ENCODE results near the gene BIN1.

The BIN1 gene

GRCh38 chr2:127106991-127107621 is at the start of gene BIN1:
Gene BIN1 (minus strand): TSS chr2:127107154. CDS start chr2:127106943, 211 bp downstream.
- peak in 55 of 56 donors; percentile 36 to 96 (median 90) for DNase-seq

- no peak for DNase-seq
Observed at GRCh38 chr2:127155947-127156346, 49.0 kb upstream of the BIN1 start.

DNA sequence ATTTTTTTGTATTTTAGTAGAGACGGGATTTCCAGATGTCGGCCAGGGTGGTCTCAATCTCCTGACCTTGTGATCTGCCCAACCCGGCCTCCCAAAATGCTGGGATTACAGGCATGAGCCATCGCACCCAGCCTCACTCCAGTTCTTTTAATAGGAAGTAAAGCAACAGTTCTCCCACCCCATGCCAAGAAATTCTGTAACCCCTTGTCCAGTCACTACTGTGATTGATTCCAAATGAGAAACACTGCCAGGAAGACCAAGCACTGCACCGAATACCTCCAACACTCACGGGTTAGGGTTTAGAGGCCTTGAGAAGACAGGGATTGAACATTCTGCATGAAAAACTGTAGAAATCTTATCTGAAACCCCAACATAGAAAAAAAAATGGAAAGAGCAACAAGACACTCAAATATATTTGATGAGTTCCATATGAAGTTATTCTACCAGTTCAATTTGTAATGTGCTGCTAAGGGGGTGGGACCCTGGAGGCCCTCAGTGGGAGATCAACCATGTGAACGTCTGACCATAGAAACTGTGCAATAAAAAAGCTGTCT is 48.2 kb upstream of the BIN1 start:
- no peak for DNase-seq

GRCh38 chr2:127154396-127154795 is 47.4 kb upstream of the BIN1 start:
- no peak for DNase-seq

- peak in 42 of 56 donors; percentile 32 to 80 (median 64) for DNase-seq
Observed at GRCh38 chr2:127153691-127154158, 46.8 kb upstream of the BIN1 start.

DNA sequence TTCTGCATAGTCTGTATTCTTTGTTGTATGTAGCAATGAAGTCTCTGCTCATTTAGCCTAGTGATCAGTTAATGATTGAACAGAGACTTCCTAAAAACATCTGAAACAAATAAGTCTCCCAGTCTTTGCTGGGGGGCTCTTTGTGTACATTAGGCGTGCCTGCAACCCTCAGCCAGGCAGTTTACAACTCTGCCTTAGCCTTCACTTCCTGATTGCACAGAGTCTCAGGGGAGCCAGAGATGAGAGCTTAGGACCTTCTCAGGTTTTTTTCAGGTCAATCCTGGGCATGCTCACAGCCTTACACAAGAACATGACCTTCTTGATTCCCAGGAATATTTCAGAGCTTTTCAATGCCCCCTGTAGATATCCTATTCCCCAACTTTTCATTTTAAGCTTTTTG is 44.0 kb upstream of the BIN1 start:
- no peak for DNase-seq

DNA sequence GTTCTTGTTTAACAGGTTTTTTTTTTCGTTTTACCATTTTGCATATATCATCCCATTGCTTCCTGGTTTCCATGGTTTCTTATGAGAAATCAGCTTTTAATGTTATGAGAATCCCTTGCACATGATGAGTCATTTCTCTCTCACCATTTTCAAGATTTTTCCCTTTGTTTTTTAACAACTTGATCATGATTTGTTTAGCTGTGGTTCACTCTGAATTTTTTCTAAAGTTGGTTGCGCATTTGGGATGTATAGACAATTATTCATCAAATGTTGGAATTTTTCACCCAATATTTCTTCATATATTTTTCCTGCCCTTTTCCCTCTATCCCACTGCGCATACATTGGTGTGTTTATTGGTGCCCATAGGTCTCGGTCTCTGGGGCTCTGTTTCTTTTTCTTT is 42.4 kb upstream of the BIN1 start:
- no peak for DNase-seq

- no peak for DNase-seq
Observed at GRCh38 chr2:127146820-127147502, 40.0 kb upstream of the BIN1 start.

GRCh38 chr2:127146071-127146725 is 39.2 kb upstream of the BIN1 start:
- DNase-seq = no peak

- no peak for DNase-seq
Observed at GRCh38 chr2:127145280-127145895, 38.4 kb upstream of the BIN1 start.

- DNase-seq = peak in 40 of 56 donors; percentile 30 to 86 (median 66)
Observed at GRCh38 chr2:127143841-127144782, 37.2 kb upstream of the BIN1 start.

DNA sequence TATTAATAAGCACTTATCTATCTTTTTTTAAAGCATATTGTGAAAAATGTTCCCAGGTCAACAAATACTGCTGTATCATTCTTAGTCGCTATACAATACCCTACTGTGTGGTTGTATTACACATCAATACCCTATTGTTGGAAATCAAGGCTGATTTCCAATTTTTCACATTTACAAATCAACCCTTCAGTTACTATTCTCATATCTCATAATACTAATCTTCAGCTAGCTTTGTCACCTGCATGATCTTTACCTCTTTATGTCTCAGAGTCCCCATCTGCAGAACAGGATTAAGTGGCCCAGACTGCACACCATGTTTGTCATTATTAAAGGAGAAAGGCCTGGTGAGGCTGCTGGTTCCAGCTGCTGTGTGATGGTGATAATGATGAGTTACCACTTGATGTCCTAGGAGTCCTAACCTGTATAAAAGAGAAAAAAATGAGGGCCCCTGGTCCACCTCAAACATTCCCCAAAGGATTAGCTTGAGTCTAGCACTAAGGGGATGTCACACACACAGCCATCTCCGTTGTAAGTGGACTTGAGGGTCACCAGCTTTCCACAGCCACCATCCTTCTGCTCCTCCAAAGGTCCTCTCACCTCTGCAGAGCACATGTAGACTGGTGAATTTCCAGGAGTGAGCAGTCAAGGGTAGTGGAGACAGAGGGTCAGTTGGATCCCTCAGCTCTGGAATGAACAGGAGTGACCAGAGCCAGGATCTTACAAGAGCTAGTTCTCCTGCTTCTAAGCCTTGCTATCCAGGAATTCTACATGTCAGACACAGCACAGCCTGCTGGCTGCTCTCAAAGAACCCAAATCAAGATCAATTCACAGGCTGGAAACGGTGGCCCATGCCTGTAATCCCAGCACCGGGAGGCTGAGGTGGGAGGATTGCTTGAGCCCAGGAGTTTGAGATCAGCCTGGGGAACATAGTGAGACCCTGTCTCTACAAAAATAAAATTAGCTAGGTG is 36.0 kb upstream of the BIN1 start:
- peak in 3 of 56 donors; percentile 32 to 64 (median 55) for DNase-seq

GRCh38 chr2:127140538-127140937 is 33.6 kb upstream of the BIN1 start:
- peak in 2 of 56 donors; percentile 22 to 37 for DNase-seq

GRCh38 chr2:127139766-127140165 is 32.8 kb upstream of the BIN1 start:
- DNase-seq = no peak

DNA sequence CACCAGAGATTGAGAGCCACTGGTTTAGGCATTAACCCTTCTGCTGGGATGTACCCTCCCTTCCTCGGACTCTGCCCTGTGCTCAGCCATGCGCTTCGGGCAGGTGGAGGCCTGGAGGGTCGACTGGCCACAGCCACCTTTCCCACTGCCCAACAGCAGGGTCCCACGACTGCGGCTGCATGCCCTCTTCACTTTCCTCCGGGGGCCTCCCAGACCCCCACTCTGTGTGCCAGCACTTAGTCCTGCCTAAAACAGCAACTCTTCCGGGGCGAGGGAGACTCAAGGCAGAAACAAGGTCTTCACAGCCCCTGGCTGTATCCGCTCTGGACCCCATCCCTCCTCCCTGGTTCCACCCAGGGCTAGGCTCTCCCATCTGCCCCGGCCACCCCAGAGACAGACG is 31.3 kb upstream of the BIN1 start:
- DNase-seq = no peak

DNA sequence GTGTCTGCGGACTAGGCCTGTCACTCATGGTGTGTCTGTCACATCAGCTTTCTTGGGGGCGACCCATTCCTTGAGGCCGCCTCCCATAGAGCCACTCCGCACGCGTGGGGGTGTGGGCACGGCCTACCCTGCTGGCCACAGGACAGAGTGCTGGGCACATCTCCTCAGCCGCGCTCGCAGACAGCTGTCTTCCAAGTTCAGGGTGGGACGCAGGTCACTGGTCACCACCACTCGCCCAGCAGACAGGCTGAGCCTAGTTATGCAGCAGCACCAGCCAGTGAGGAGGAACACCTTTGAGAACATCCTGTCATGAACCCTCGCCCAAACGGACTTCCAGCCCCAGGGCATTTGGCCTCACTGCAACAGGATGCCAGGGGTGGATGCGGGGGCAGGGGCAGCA is 30.8 kb upstream of the BIN1 start:
- DNase-seq = no peak

DNA sequence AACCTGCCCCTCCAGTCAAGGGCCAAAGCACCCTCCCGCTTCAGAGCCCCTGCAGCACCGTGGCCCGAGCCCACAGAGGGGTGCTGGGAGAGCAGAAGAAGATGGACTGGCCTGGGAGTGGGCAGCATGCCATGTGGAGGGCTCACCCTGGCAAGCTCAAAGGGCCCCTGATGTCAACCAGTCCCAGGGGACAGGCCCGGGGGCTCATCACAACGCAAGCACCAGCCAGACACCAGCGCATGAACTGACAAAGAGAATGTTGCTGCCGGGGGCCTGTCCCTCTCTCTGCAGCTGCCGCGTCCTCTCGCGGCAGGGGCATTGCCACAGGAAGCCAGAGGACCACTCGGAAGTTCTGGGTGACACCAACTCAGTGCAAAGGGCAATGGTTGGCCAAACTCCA is 30.3 kb upstream of the BIN1 start:
- DNase-seq = no peak

DNA sequence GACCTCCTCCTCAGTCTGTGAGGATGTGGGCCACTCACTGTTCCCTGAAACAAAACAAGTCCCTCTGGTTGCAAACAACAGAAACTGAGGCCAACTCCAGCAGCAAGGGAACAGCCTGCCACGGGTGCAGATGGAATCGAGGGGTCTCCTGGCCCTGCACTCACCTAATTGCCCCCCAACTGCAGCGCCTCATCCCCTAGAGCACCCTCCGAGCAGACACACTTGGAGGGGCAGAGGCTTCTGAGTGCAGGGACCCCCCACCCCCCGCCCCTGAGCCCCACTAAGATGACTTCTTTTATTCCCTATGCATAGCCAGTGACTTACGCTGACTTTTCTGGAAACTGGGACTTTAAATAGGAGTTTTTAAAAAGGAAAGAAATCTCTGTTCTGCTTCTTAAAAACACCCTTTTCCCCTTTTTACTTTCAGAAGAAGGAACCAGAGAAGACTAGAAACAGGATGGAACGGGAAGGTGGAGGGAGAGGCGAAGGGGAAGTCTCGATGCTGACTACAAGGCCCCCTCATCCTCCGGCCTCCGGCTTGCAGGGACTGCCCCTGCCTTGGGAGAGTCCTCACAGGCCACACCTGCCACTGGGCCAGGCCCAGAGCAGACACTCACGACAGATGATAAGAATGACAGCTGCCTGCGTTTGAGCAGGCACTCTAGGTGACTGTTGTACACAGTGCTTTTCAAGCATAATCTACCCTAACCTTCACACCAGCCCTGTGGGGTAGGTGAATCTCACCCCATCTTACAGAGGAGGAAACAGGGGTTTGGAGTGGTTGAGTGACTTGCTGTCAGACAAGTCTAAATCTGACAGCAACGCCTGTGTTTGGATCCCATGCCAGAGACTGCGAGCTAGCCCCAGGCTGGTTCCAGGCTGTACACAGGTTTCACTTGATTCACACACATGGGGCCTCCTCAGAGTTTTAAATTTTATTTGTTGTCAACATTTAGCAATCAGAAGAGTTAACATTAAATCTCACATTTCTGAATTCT is 28.2 kb upstream of the BIN1 start:
- no peak for DNase-seq

Data from nucleus accumbens (tissue), 56 donors.